WTC11 (cell line): ENCODE results near the gene C11orf97.

ENCODE experiments used
- ATF3 ChIP-seq: sonication (generic); formaldehyde crosslinking; conservative IDR thresholded peaks from 2 replicates; pipeline ENCODE4 v1.8.1; 2022; ENCODE audit warnings: mild to moderate bottlenecking, missing genetic modification reagents
- CTCF ChIP-seq: fragments of 200-600 bp; IDR thresholded peaks from 2 replicates; pipeline ENCODE4 v1.8.0; 2022; ENCODE audit warnings: antibody characterized with exemption
- FOXJ3 ChIP-seq: sonication (generic); formaldehyde crosslinking; IDR thresholded peaks from 2 replicates; pipeline ENCODE4 v1.9.0; 2021; ENCODE audit warnings: missing genetic modification reagents, mild to moderate bottlenecking, borderline replicate concordance
- NFYB ChIP-seq: sonication (generic); formaldehyde crosslinking; conservative IDR thresholded peaks from 2 replicates; pipeline ENCODE4 v1.8.0; 2022; ENCODE audit warnings: low read depth, missing genetic modification reagents
- SOX15 ChIP-seq: fragments of 250-450 bp; sonication (Bioruptor Pico); IDR thresholded peaks from 2 replicates; pipeline ENCODE4 v1.9.0; 2021; ENCODE audit warnings: mild to moderate bottlenecking
- SP1 ChIP-seq: sonication (generic); formaldehyde crosslinking; conservative IDR thresholded peaks from 2 replicates; pipeline ENCODE4 v1.8.1; 2022; ENCODE audit warnings: missing genetic modification reagents
- USF1 ChIP-seq: sonication (generic); formaldehyde crosslinking; IDR thresholded peaks from 2 replicates; pipeline ENCODE4 v1.8.0; 2022; ENCODE audit warnings: mild to moderate bottlenecking, missing genetic modification reagents
- ZBTB21 ChIP-seq: sonication (generic); formaldehyde crosslinking; IDR thresholded peaks from 2 replicates; pipeline ENCODE4 v1.8.1; 2023; ENCODE audit warnings: mild to moderate bottlenecking, missing genetic modification reagents, borderline replicate concordance
- ZBTB43 ChIP-seq: sonication (generic); formaldehyde crosslinking; IDR thresholded peaks from 2 replicates; pipeline ENCODE4 v1.8.1; 2023; ENCODE audit warnings: mild to moderate bottlenecking, missing genetic modification reagents
- ZNF671 ChIP-seq: fragments of 250-450 bp; sonication (Bioruptor Pico); IDR thresholded peaks from 2 replicates; pipeline ENCODE4 v1.8.0; 2021; ENCODE audit warnings: mild to moderate bottlenecking

GRCh38 chr11:94524341-94524740, 12.1 kb downstream of the C11orf97 start:
- TF ChIP-seq CTCF = no peak
- TF ChIP-seq USF1 (CRISPR knock-in tag) = no peak
- no peak for TF ChIP-seq ZNF671 (CRISPR knock-in tag)
- TF ChIP-seq SP1 (CRISPR knock-in tag) = no peak
- no peak for TF ChIP-seq ZBTB21 (CRISPR knock-in tag)
- no peak for TF ChIP-seq ZBTB43 (CRISPR knock-in tag)
- TF ChIP-seq FOXJ3 = no peak
- TF ChIP-seq SOX15 (CRISPR knock-in tag) = no peak
- TF ChIP-seq ATF3 (CRISPR knock-in tag) = no peak
- no peak for TF ChIP-seq NFYB (CRISPR knock-in tag)
